ENCODE data around the gene ADCY9. TPM values are rescaled to one million over a fixed set of nuclear protein-coding genes. Genes with fewer than 3 reads are reported as not detected.

The ADCY9 gene
- total RNA-seq, 1 experiment from 2014 or later = 7.1 TPM

DNA sequence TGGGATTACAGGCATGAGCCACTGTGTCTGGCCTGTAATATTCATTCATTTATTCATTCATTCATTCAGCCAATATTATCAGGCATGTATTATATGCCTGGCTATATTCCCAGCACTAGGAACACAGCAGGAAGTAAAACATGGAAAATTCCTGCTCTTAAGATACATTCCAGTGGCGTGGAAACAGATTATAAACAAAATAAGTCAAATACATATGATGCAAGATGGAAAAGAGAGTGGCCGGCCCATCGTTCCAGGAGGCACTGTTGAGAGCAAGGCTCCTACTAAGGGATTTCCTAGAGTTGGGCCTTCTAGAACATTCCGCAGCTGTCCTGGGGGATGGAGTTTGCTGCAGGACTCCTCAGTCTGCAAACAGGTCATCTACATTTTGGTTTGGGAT lies 17.7 kb downstream of the ADCY9 start:
- Mint-ChIP-seq H3K4me1 (ENCODE audit: low read depth, unreplicated experiment) (no peaks in the 10 kb centered on the region), H3K36me3 (ENCODE audit: insufficient read depth, unreplicated experiment) (no peaks in the 10 kb centered on the region), H3K27ac (ENCODE audit: unreplicated experiment) (no peak overlapping the region), H3K9me3 (ENCODE audit: low read depth, unreplicated experiment) (no peaks in the 10 kb centered on the region), H3K4me3 (ENCODE audit: low read depth, unreplicated experiment) (no peak overlapping the region), H3K27me3 (ENCODE audit: unreplicated experiment) (no peaks in the 10 kb centered on the region)
- intact Hi-C loops (cut with micrococcal nuclease; ENCODE audit: unreplicated experiment) = no loop called here
- DNase-seq = no peak
- no TSS peak for BruUV-seq (replicated peaks)
- CTCF ChIA-PET = no interaction called here
- TF ChIP-seq, protein P1, sequence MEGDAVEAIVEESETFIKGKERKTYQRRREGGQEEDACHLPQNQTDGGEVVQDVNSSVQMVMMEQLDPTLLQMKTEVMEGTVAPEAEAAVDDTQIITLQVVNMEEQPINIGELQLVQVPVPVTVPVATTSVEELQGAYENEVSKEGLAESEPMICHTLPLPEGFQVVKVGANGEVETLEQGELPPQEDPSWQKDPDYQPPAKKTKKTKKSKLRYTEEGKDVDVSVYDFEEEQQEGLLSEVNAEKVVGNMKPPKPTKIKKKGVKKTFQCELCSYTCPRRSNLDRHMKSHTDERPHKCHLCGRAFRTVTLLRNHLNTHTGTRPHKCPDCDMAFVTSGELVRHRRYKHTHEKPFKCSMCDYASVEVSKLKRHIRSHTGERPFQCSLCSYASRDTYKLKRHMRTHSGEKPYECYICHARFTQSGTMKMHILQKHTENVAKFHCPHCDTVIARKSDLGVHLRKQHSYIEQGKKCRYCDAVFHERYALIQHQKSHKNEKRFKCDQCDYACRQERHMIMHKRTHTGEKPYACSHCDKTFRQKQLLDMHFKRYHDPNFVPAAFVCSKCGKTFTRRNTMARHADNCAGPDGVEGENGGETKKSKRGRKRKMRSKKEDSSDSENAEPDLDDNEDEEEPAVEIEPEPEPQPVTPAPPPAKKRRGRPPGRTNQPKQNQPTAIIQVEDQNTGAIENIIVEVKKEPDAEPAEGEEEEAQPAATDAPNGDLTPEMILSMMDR (IDR thresholded peaks at IDR 0.05; ENCODE audit: unreplicated experiment) = no peak

DNA sequence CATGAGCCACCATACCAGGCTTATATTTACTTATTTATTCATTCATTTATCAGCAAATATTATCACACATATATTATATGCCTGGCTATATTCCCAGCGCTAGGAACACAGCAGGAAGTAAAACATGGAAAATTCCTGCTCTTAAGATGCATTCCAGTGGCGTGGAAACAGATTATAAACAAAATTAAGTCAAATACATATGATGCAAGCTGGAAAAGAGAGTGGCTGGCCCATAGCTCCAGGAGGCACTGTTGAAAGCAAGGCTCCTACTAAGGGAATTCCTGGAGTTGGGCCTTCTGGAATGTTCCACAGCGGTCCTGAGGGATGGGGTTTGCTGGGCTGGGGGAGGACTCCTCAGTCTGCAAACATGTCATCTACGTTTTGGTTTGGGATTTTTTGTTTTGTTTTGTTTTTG lies 18.4 kb downstream of the ADCY9 start:
- H3K9me3 Mint-ChIP-seq (ENCODE audit: low read depth, unreplicated experiment) = no peaks in the 10 kb centered on the region
- no peaks in the 10 kb centered on the region for H3K4me1 Mint-ChIP-seq (ENCODE audit: low read depth, unreplicated experiment)
- DNase-seq = no peak
- CTCF ChIA-PET = no interaction called here
- intact Hi-C loops (cut with micrococcal nuclease; ENCODE audit: unreplicated experiment) = no loop called here
- BruUV-seq (replicated peaks) = no TSS peak
- no peaks in the 10 kb centered on the region for H3K36me3 Mint-ChIP-seq (ENCODE audit: insufficient read depth, unreplicated experiment)
- H3K27me3 Mint-ChIP-seq (ENCODE audit: unreplicated experiment) = no peaks in the 10 kb centered on the region
- TF ChIP-seq, protein P1 (IDR thresholded peaks at IDR 0.05; ENCODE audit: unreplicated experiment) = no peak
- no peak overlapping the region for H3K27ac Mint-ChIP-seq (ENCODE audit: unreplicated experiment)
- H3K4me3 Mint-ChIP-seq (ENCODE audit: low read depth, unreplicated experiment) = no peak overlapping the region

DNA sequence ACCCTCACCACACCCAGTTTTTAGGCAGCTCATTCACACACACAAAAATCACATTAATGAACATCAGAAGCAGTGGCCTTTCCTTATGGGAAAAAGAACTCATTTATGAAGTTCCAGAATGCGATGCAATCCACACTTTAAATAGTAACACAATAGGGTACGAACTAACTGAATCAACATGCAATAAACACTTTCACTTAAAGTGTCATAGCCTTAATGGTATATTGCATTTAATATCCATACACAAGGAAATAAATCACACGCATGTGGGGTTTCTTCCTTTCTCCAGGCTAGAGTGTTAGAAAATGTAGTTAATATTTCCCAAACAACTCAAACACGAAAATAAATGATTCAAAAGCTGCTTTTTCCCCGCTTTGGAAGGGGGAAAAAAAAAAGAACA lies 19.7 kb downstream of the ADCY9 start:
- TF ChIP-seq, protein P1 (IDR thresholded peaks at IDR 0.05; ENCODE audit: unreplicated experiment) = no peak
- no TSS peak for BruUV-seq (replicated peaks)

DNA sequence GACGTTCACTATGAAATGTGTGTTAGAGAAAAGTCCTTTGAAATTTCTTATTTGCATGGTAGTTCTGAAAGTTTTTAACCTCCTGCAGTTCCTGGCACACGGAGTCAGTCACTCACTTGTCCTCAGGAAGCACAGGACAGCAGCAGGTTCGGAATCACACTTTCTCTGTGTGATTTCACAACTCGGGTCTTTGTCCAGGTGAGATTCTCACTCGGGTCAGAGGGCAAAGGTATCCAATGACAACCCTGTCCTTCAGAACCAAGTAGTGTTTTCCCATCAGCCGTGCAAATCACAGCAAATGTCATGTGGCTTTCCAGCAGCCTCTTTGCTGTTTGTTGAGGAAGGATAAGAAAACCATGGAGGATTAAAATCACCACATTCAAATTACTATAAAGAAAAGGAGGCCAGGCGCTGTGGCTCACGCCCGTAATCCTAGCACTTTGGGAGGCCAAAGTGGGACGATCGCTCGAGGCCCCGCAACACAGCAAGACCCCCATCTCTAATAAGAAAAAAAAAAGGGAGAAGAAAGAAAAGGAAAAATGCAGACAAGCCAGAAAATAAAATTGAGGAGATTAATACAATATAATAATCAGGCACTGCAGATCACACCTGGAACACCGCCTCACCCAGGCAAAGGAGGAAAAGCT lies 22.0 kb downstream of the ADCY9 start:
- intact Hi-C loops (cut with micrococcal nuclease; ENCODE audit: unreplicated experiment) = no loop called here
- DNase-seq = no peak
- Mint-ChIP-seq H3K4me3 (ENCODE audit: low read depth, unreplicated experiment) (no peak overlapping the region), H3K27me3 (ENCODE audit: unreplicated experiment) (no peaks in the 10 kb centered on the region), H3K27ac (ENCODE audit: unreplicated experiment) (no peak overlapping the region), H3K9me3 (ENCODE audit: low read depth, unreplicated experiment) (no peaks in the 10 kb centered on the region), H3K4me1 (ENCODE audit: low read depth, unreplicated experiment) (no peaks in the 10 kb centered on the region), H3K36me3 (ENCODE audit: insufficient read depth, unreplicated experiment) (no peaks in the 10 kb centered on the region)
- CTCF ChIA-PET = no interaction called here
- TF ChIP-seq, protein P1 (IDR thresholded peaks at IDR 0.05; ENCODE audit: unreplicated experiment) = no peak
- no TSS peak for BruUV-seq (replicated peaks)

More for the DNA sequence above, 19.7 kb downstream of the ADCY9 start:
- no peaks in the 10 kb centered on the region for H3K27me3 Mint-ChIP-seq (ENCODE audit: unreplicated experiment)
- H3K9me3 Mint-ChIP-seq (ENCODE audit: low read depth, unreplicated experiment) = no peaks in the 10 kb centered on the region
- H3K27ac Mint-ChIP-seq (ENCODE audit: unreplicated experiment) = no peak overlapping the region
- no peak for DNase-seq
- H3K4me3 Mint-ChIP-seq (ENCODE audit: low read depth, unreplicated experiment) = no peak overlapping the region
- intact Hi-C loops (cut with micrococcal nuclease; ENCODE audit: unreplicated experiment) = no loop called here
- no peaks in the 10 kb centered on the region for H3K4me1 Mint-ChIP-seq (ENCODE audit: low read depth, unreplicated experiment)
- no peaks in the 10 kb centered on the region for H3K36me3 Mint-ChIP-seq (ENCODE audit: insufficient read depth, unreplicated experiment)
- CTCF ChIA-PET = interaction anchor here (0.5 kb wide), 1 partner anchor 129 kb away, joined by 4 read pairs; no protein-coding TSS in a partner anchor
